ENCODE results near the gene OR6C4. TPM values are rescaled to one million over a fixed set of nuclear protein-coding genes. Genes with fewer than 3 reads are reported as not detected.

OR6C4 gene
- polyA plus RNA-seq, 3 donors: not detected

Other genes starting within 250 kb of the OR6C4 start
- gene OR6C1, start 235.3 kb upstream of the OR6C4 start, polyA plus RNA-seq: not detected
- not detected for gene OR6C3, start 218.9 kb upstream of the OR6C4 start, polyA plus RNA-seq
- gene OR6C75, start 186.6 kb upstream of the OR6C4 start, polyA plus RNA-seq: not detected
- not detected for gene OR6C65, start 149.1 kb upstream of the OR6C4 start, polyA plus RNA-seq
- not detected for gene OR6C76, start 123.3 kb upstream of the OR6C4 start, polyA plus RNA-seq
- under 1 TPM in 1 of 3 donors, not detected in 2; 0.18 TPM for gene OR6C2, start 105.5 kb upstream of the OR6C4 start, polyA plus RNA-seq
- gene OR6C70, start 79.5 kb upstream of the OR6C4 start, polyA plus RNA-seq: not detected
- not detected for gene OR6C68, start 57.2 kb upstream of the OR6C4 start, polyA plus RNA-seq
- not detected for gene OR2AP1, start 22.9 kb downstream of the OR6C4 start, polyA plus RNA-seq
- gene OR10P1, start 87.3 kb downstream of the OR6C4 start, polyA plus RNA-seq: not detected
- 1 to 10 TPM in 1 of 3 donors, under 1 TPM in 2; 0.23 to 3.3 (median 0.55) TPM for gene ITGA7, start 158.3 kb downstream of the OR6C4 start, polyA plus RNA-seq
- 100 to 1,000 TPM; 222 to 358 (median 223) TPM for gene BLOC1S1, start 166.4 kb downstream of the OR6C4 start, polyA plus RNA-seq
- 10 to 100 TPM in 1 of 3 donors, 1 to 10 TPM in 2; 1.2 to 10.4 (median 1.2) TPM for gene RDH5, start 170.8 kb downstream of the OR6C4 start, polyA plus RNA-seq
- gene CD63, start 179.4 kb downstream of the OR6C4 start, polyA plus RNA-seq: 1,000 to 10,000 TPM in 1 of 3 donors, 100 to 1,000 TPM in 2; 336 to 1,099 (median 988) TPM
- under 1 TPM; 0.08 to 0.09 (median 0.09) TPM for gene GDF11, start 193.5 kb downstream of the OR6C4 start, polyA plus RNA-seq